Measurements from ENCODE around the gene PPP1R3F. TPM values are rescaled to one million over a fixed set of nuclear protein-coding genes. Genes with fewer than 3 reads are reported as not detected.

Gene PPP1R3F
- total RNA-seq, 2 experiments from 2014 or later = 4.8 to 5.4 TPM

DNA sequence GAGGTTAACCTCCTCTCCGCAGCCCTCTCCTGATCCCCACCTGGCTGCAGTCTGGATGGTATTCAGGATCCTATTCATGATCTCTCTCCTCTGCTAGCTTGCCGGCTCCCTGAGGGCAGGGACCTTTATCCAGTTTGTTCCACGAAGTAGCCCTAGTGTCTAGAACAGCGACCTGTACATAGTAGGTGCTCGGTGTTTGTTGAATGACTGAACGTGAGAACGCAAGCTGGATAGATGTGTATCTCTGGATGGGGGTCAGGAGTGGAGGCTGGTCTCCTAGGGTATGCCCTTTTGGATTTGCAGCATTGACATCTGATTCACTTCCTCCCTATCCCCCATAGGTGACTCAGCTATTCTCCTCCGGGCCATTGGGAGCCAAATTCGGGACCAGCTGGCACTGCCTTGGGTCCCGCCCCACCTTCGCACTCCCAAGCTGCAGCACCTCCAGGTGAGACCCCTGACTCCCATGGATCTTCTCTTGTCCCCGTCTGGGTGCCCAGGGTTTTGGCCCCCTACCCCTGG lies 27.0 kb upstream of the PPP1R3F start:
- no peaks in the 10 kb centered on the region for H3K27me3 Mint-ChIP-seq
- intact Hi-C loops (cut with micrococcal nuclease) = no loop called here
- no peaks in the 10 kb centered on the region for H3K9me3 Mint-ChIP-seq
- TF ChIP-seq, protein P1, sequence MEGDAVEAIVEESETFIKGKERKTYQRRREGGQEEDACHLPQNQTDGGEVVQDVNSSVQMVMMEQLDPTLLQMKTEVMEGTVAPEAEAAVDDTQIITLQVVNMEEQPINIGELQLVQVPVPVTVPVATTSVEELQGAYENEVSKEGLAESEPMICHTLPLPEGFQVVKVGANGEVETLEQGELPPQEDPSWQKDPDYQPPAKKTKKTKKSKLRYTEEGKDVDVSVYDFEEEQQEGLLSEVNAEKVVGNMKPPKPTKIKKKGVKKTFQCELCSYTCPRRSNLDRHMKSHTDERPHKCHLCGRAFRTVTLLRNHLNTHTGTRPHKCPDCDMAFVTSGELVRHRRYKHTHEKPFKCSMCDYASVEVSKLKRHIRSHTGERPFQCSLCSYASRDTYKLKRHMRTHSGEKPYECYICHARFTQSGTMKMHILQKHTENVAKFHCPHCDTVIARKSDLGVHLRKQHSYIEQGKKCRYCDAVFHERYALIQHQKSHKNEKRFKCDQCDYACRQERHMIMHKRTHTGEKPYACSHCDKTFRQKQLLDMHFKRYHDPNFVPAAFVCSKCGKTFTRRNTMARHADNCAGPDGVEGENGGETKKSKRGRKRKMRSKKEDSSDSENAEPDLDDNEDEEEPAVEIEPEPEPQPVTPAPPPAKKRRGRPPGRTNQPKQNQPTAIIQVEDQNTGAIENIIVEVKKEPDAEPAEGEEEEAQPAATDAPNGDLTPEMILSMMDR (IDR thresholded peaks at IDR 0.05) = no peak
- DNase-seq = no peak
- POLR2A ChIA-PET = no interaction called here
- CTCF ChIA-PET = interaction anchor here (1.2 kb wide), 1 partner anchor 50 kb away, joined by 3 read pairs; no protein-coding TSS in a partner anchor
- peaks cover 21% of the 10 kb centered on the region for H3K36me3 Mint-ChIP-seq (ENCODE audit: low read depth)
- H3K27ac Mint-ChIP-seq = no peak overlapping the region
- H3K4me1 Mint-ChIP-seq (ENCODE audit: low read depth) = peaks cover 12% of the 10 kb centered on the region
- H3K4me3 Mint-ChIP-seq = no peak overlapping the region
- no peak for ATAC-seq

GRCh38 chrX:49243166-49243565 lies 26.4 kb upstream of the PPP1R3F start:
- Mint-ChIP-seq H3K36me3 (ENCODE audit: low read depth) (peaks cover 21% of the 10 kb centered on the region), H3K4me1 (ENCODE audit: low read depth) (peaks cover 12% of the 10 kb centered on the region), H3K27me3 (no peaks in the 10 kb centered on the region), H3K9me3 (no peaks in the 10 kb centered on the region), H3K27ac (no peak overlapping the region), H3K4me3 (no peak overlapping the region)
- intact Hi-C loops (cut with micrococcal nuclease) = no loop called here
- POLR2A ChIA-PET = interaction anchor here (1.3 kb wide), 1 partner anchor 12 kb away, joined by 3 read pairs; no protein-coding TSS in a partner anchor
- DNase-seq (no peak), ATAC-seq (no peak)
- CTCF ChIA-PET = no interaction called here
- TF ChIP-seq, protein P1 (IDR thresholded peaks at IDR 0.05) = no peak

DNA sequence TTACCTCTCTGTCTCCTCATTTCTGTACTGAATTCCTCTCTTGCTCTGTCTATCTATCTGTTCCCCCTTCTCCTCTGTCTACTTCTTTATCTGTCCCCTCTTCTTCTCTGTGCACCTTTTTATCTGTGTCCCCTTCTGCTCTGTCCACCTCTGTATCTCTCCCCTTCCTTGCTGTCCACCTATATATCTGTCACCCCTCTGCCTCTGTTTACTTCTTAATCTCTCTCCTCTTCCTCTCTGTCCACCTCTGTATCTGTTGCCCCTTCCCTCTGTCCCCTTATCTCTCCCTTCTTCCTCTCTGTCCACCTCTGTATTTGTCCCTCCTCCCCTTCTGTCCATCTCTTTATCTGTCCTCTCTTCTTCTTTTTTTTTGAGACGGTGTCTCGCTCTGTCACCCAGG lies 25.4 kb upstream of the PPP1R3F start:
- intact Hi-C loops (cut with micrococcal nuclease) = no loop called here
- POLR2A ChIA-PET = interaction anchor here (1.3 kb wide), 1 partner anchor 11 kb away, joined by 3 read pairs; no protein-coding TSS in a partner anchor
- DNase-seq (no peak), ATAC-seq (no peak)
- Mint-ChIP-seq H3K36me3 (ENCODE audit: low read depth) (peaks cover 24% of the 10 kb centered on the region), H3K4me3 (no peak overlapping the region), H3K9me3 (no peaks in the 10 kb centered on the region), H3K27me3 (no peaks in the 10 kb centered on the region), H3K27ac (no peak overlapping the region), H3K4me1 (ENCODE audit: low read depth) (peaks cover 12% of the 10 kb centered on the region)
- TF ChIP-seq, protein P1 (IDR thresholded peaks at IDR 0.05) = no peak
- CTCF ChIA-PET = no interaction called here

- CTCF ChIA-PET = no interaction called here
- ATAC-seq (no peak), DNase-seq (no peak)
- H3K9me3 Mint-ChIP-seq = no peaks in the 10 kb centered on the region
- H3K27ac Mint-ChIP-seq = peak overlapping the region; percentile 38
- POLR2A ChIA-PET = no interaction called here
- H3K4me1 Mint-ChIP-seq (ENCODE audit: low read depth) = peaks cover 9% of the 10 kb centered on the region
- peaks cover 24% of the 10 kb centered on the region for H3K36me3 Mint-ChIP-seq (ENCODE audit: low read depth)
- TF ChIP-seq, protein P1 (IDR thresholded peaks at IDR 0.05) = no peak
- intact Hi-C loops (cut with micrococcal nuclease) = no loop called here
- H3K27me3 Mint-ChIP-seq = no peaks in the 10 kb centered on the region
- H3K4me3 Mint-ChIP-seq = no peak overlapping the region
Measured at GRCh38 chrX:49246541-49246940, 23.1 kb upstream of the PPP1R3F start.

GRCh38 chrX:49247346-49247745 lies 22.2 kb upstream of the PPP1R3F start:
- DNase-seq = no peak
- ChIA-PET POLR2A (interaction anchor here (1.1 to 1.4 kb wide), 2 partner anchors 9 to 13 kb away, joined by 4 to 5 read pairs; no protein-coding TSS in a partner anchor), CTCF (no interaction called here)
- H3K27ac Mint-ChIP-seq = no peak overlapping the region
- TF ChIP-seq, protein P1 (IDR thresholded peaks at IDR 0.05) = no peak
- H3K9me3 Mint-ChIP-seq = no peaks in the 10 kb centered on the region
- H3K36me3 Mint-ChIP-seq (ENCODE audit: low read depth) = peaks cover 29% of the 10 kb centered on the region
- no peak for ATAC-seq
- peaks cover 9% of the 10 kb centered on the region for H3K4me1 Mint-ChIP-seq (ENCODE audit: low read depth)
- intact Hi-C loops (cut with micrococcal nuclease) = no loop called here
- H3K4me3 Mint-ChIP-seq = no peak overlapping the region
- no peaks in the 10 kb centered on the region for H3K27me3 Mint-ChIP-seq

Data from activated CD8-positive, alpha-beta T cell treated with anti-CD3 and anti-CD28 coated beads for 36 hours (primary cell).